Stimulated activated CD4-positive, alpha-beta T cell treated with anti-CD3 and anti-CD28 coated beads, Interleukin-2, amount 100 ng/mL, for 24 hours (primary cell): ENCODE data around the gene LZTFL1.
A peak's percentile ranks its signal among the peaks of the same experiment; 100 is the strongest.

ENCODE experiments used
- DNase-seq, 2 donors: peaks; one replicate each; pipeline ENCODE4 v3.0.0-alpha.2; 2020

The LZTFL1 gene

DNA sequence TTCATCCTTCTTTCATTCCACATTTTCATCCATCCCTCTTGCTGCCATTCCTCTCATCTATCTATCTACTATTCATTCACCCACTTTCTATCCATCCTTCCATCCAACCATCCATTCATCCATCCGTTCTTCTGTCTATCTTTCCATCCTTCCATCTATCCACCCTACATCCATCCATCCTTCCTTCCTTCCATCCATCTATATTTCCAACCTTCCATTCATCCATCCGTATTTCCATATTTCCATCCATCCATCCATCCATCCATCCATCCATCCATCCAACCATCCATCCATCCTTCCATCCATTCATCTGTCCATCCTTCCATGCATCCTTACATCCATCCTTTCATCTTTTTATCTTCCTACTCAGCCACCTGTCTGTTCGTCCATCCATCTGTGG lies 59.5 kb downstream of the LZTFL1 start:
- DNase-seq, result no peak

DNA sequence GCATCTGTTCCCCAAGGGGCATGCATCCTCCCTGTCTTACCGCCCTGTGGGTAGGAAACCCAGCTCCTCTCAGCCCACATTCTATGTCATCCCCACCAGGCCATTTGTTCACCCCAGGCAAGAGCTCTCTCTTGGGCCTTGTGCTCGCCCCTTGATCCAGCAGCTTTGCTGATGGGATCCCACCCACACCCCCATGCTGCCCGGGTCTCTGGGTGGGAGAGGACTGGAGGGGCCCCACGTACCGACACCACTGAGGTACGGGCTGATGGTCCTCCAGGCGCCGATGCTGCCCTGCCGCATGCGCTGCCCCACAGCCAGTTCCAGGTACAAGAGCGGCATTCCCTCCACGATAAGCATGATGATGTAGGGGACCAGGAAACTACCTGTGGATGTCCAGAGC lies 60.1 kb downstream of the LZTFL1 start:
- peak in 1 of 2 donors; percentile 0 for DNase-seq

DNA sequence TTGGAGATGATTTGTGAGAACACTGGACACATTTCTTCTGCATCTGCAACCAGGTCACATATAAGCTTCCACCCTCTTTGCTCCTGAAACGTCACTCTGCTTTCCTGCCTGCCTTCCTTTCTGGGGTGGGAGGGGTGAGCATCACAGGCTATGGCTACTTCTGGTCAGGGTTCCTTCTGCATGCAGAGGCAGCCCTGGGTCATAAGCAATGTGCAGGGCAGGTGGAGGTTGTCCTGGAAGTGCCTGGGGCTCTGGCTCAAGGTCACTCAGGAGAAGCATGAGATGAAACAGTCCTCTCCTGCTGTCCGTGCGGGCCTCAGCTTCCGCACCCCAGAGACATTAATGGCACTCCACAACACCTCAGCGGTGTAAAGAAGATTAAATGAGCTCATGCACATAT lies 60.6 kb downstream of the LZTFL1 start:
- peak in 1 of 2 donors; percentile 7 for DNase-seq

- DNase-seq, result no peak
These were observed 61.9 kb downstream of the LZTFL1 start for GRCh38 chr3:45779746-45780735.

DNA sequence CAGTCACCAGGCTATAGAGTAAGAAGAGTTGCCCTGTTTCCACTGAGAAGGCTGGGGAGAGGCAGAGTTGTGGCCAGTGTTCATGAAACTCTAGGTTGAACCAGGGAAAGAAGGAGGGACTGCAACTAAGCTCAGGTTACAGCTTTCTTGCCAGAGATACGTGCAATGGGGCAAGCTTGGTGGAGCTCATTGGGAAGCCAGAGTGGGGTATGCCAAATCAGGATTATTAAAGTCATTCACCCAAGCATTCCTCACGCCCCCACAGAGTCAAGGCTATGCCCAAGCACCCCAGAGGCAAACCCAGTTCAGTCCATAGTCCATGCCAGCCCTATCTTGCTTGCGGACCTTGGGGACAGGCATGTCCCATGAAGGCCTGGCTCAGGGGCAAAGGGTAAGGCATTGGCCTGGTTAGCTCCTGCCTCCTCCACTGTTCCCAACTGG lies 63.1 kb downstream of the LZTFL1 start:
- no peak for DNase-seq

DNA sequence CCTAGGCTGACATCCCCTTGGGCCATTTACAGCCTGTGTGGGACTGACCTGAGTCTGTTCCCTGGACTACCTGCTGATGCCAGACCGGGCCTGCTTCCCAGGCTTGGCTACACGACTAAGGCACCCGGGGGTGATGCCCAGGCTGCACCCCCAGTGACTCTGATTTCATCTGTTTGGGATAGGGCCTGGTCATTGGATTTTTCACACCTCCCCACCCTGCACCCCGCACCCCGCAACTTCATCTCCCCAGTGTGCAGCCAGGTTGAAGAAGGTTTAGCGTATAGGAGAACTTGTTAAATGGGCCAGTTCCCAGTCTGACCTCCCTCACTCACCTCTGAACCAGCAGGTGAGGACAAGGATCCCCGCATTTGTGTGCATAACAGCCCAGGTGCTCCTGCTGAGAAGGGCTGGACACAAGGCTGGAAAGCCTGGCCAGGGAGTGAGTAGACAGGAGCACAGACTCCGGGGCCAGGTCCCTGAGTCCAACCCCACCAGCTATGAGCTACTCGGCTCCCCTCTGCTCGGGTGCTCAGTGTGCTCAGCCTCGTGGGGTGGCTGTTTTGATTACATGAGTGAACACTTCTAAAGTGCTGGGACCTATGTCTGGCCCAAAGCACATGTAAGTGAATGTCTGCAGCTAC lies 64.1 kb downstream of the LZTFL1 start:
- no peak for DNase-seq

DNA sequence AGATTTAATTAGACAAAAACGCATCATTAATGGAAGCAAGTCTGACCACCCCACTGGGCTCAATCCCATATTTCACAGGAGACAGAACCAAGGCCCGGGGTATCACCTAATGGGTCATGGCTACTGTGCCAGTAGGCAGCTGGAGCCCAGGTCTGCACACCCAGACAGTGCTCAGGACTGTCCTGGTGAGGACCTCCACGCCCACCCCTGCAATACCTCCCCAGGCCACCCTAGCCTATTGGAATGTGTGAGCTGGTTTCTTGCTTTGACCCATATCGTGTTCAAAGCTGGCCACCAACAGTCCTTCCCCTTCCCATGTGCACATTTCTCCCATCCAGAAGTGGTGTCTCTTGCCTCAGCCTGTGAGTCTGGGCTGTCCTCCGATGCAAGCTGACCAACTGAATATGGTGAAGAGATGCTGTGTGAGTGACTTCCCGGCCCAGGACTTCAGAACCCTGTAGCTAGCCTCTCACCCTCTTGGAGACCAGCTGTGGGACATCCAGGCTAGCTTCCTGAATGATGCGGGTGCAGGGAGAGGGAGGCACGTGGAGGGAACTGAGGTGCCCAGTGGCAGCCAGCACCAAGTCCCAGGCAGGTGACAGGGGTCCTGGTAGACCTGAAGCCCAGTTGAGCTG lies 64.7 kb downstream of the LZTFL1 start:
- no peak for DNase-seq

GRCh38 chr3:45776611-45777010 lies 65.3 kb downstream of the LZTFL1 start:
- DNase-seq, result no peak

- DNase-seq, result no peak
These were observed 65.7 kb downstream of the LZTFL1 start for GRCh38 chr3:45776301-45776595.

DNA sequence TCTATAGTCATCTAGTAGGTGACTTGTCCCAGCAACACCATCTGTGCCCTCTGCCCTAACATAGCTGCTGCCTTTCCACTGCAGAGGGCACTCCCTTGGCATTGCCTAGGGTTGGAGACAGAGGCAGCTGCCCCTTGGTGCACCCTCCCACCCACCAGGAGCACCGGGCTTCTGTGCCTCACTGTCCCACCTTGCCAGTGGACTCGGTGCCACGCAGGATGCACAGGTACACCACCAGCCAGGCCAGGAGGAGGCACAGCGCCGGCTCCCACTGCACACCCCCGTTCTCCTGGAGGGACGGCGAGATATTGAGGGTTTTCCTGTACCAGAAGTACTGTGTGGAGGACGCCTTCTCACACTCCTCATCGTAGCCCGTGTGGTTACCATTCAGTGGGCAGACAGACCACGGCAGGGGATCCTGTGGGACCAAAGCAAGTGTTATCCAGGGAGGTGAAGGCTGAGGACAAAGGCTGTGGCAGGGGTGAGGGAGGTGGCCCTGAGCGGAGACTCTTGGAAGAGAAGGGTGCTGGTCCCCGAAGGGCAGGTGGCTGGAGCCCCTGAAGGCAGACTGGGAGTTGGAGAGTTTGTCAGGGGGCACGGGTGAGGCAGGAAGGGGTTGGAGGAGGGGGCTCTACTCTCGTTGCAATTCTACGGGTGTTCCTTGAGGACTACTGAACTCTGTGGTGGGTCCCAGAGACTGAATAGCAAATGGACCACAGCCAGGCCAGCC lies 66.2 kb downstream of the LZTFL1 start:
- no peak for DNase-seq

GRCh38 chr3:45774581-45775521 lies 67.1 kb downstream of the LZTFL1 start:
- no peak for DNase-seq

DNA sequence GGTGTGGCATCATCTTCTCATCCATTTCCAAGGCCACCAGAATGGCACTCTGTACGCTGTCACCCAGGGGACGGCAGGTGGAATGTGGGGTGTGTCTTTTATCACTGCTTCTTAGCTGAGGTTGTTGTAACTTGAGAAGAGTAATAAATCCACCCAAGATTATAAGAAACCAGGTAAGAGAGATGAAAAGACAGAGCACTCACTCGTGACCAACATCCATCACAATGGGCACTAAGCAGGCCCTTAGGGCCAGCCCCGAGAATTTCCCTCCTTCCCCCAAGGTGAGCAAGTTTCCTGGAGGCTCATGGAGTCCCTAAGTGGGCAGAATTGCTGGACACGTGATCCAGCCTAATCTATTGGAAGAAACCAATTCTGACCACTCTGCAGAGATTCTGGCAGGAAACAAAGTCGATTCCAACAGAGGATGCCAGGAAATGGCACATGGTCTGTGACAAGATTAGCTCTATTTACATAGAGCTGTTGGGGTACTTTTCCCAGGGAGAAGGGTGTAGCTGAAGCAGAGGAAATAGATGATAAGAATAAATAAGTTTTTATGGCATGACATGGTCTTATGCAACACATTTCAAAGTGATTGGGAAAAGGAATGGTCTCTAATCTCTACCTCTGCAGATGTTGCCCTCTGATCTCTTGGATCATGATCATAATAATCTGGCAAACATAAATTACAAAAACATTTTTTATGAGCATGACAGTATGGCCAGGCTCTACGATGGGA lies 68.0 kb downstream of the LZTFL1 start:
- DNase-seq, result no peak
